HCT116 (cell line): Measurements from ENCODE around the gene GGCT. TPM values are rescaled to one million over a fixed set of nuclear protein-coding genes. Genes with fewer than 3 reads are reported as not detected.

Experiments used
- ATAC-seq: fragments of 200-7000 bp; cut with Tn5 transposase; 2 replicates; pipeline ENCODE4 v1.9.1; 2020; ENCODE audit warnings: mild to moderate bottlenecking, moderate library complexity
- BruUV-seq: library from RNA; stranded (reverse); fragments of 400-500 nt; replicated peaks from 2 replicates; lab custom pipeline; 2021; lab: Mats Ljungman, UMichigan
- CTCF ChIA-PET: fragments of 300-600 bp; sonication (Branson Sonifier 250); formaldehyde crosslinking; loops from one replicate; lab custom pipeline; 2021; ENCODE audit warnings: antibody characterized with exemption; lab: Charles Lee
- POLR2A ChIA-PET: fragments of 300-600, 350-600 bp; sonication (Branson Sonifier 250); formaldehyde crosslinking; loops from one replicate; lab custom pipeline; 2021; ENCODE audit warnings: antibody characterized with exemption; lab: Charles Lee
- RAD21 ChIA-PET, 2 experiments: fragments of 300-600 bp; sonication (Branson Sonifier 250); formaldehyde crosslinking; loops; one replicate each; lab custom pipeline; 2023; ENCODE audit warnings: low total read pairs in 2 of 2; ENCODE audit not compliant: uncharacterized antibody in 2 of 2, unreplicated experiment in 2 of 2, low non-redundant PET in 1 of 2; lab: Charles Lee
- DNase-seq: peaks from one replicate; pipeline ENCODE4 v3.0.0-alpha.2; 2010; ENCODE audit warnings: low read depth, low spot score
- H2AFZ ChIP-seq: fragments of 200-600 bp; shearing (Covaris generic), sonication (generic); 2 replicates; pipeline ENCODE4 v1.6.1; 2017; ENCODE audit warnings: low read depth, mixed run types, mixed read lengths, antibody characterized with exemption, low read length; ENCODE audit not compliant: poor library complexity, severe bottlenecking
- H3K27ac ChIP-seq: 2 replicates; pipeline ENCODE4 v1.5.1; 2012; ENCODE audit warnings: low read depth, low read length
- H3K27me3 ChIP-seq: fragments of 200-600 bp; sonication (generic); 2 replicates; pipeline ENCODE4 v1.6.1; 2016; ENCODE audit warnings: mixed run types, low read length, mixed read lengths; ENCODE audit not compliant: insufficient read depth
- H3K36me3 ChIP-seq, 2 experiments: fragments of 200-500 bp in 1 of 2; fragments of 200-600 bp in 1 of 2; sonication (Bioruptor generic) in 1 of 2; sonication (generic) in 1 of 2; 2 replicates each; pipeline versions ENCODE4 v1.5.1 to v1.6.1; 2014 to 2016; ENCODE audit warnings: low read length in 2 of 2, inconsistent platforms in 1 of 2, mixed read lengths in 1 of 2, mixed run types in 1 of 2; ENCODE audit not compliant: insufficient read depth in 2 of 2, control insufficient read depth in 1 of 2
- H3K4me1 ChIP-seq, 2 experiments: fragments of 200-600 bp in 1 of 2; sonication (generic) in 1 of 2; 2 replicates each; pipeline versions ENCODE4 v1.5.1 to v1.6.1; 2012 to 2017; ENCODE audit warnings: low read length in 2 of 2, inconsistent platforms in 1 of 2, mild to moderate bottlenecking in 1 of 2, mixed read lengths in 1 of 2, mixed run types in 1 of 2, moderate library complexity in 1 of 2; ENCODE audit not compliant: insufficient read depth in 2 of 2, control insufficient read depth in 1 of 2
- H3K4me2 ChIP-seq: fragments of 200-600 bp; sonication (generic); 2 replicates; pipeline ENCODE4 v1.6.1; 2017; ENCODE audit warnings: mixed run types, low read length, mixed read lengths
- H3K4me3 ChIP-seq, 2 experiments: fragments of 200-600 bp in 1 of 2; sonication (generic) in 1 of 2; replicated peaks in 1 of 2; 2 replicates each; pipeline ENCODE4 v1.5.1; 2011 to 2016; ENCODE audit warnings: low read length in 2 of 2, control low read depth in 1 of 2, low read depth in 1 of 2, mild to moderate bottlenecking in 1 of 2, mixed read lengths in 1 of 2, mixed run types in 1 of 2
- H3K79me2 ChIP-seq: fragments of 200-600 bp; sonication (generic); 2 replicates; pipeline ENCODE4 v1.6.1; 2017; ENCODE audit warnings: mild to moderate bottlenecking, mixed run types, low read length, moderate library complexity, mixed read lengths; ENCODE audit not compliant: insufficient read depth
- H3K9ac ChIP-seq: fragments of 200-600 bp; sonication (generic); 2 replicates; pipeline ENCODE4 v1.6.1; 2016; ENCODE audit warnings: low read length, mixed read lengths
- H3K9me2 ChIP-seq: fragments of 200-600 bp; sonication (generic), shearing (Covaris generic); 2 replicates; pipeline ENCODE4 v1.6.1; 2017; ENCODE audit warnings: mixed run types, mild to moderate bottlenecking, moderate library complexity; ENCODE audit not compliant: insufficient read depth
- H3K9me3 ChIP-seq, 2 experiments: fragments of 200-500 bp in 1 of 2; fragments of 200-600 bp in 1 of 2; sonication (Bioruptor generic) in 1 of 2; sonication (generic) in 1 of 2; 2 replicates each; pipeline ENCODE4 v1.6.1; 2014 to 2017; ENCODE audit warnings: low read length in 2 of 2, mixed read lengths in 2 of 2, inconsistent platforms in 1 of 2, low read depth in 1 of 2, mild to moderate bottlenecking in 1 of 2, mixed run types in 1 of 2, moderate library complexity in 1 of 2; ENCODE audit not compliant: control insufficient read depth in 1 of 2, insufficient read depth in 1 of 2
- H4K20me1 ChIP-seq: fragments of 200-600 bp; sonication (generic), shearing (Covaris generic); 2 replicates; pipeline ENCODE4 v1.6.1; 2017; ENCODE audit warnings: mixed run types, mild to moderate bottlenecking, moderate library complexity; ENCODE audit not compliant: insufficient read depth
- CBX3 ChIP-seq: IDR thresholded peaks from 2 replicates; pipeline ENCODE4 v1.6.1; 2012; ENCODE audit warnings: low read depth
- CEBPB ChIP-seq: IDR thresholded peaks from 2 replicates; pipeline ENCODE4 v1.6.1; 2012; ENCODE audit warnings: low read depth
- EGR1 ChIP-seq: IDR thresholded peaks from 2 replicates; pipeline ENCODE4 v1.6.1; 2012; ENCODE audit warnings: low read depth
- FOSL1 ChIP-seq: IDR thresholded peaks from 2 replicates; pipeline ENCODE4 v1.6.1; 2012; ENCODE audit warnings: low read depth
- JUND ChIP-seq: IDR thresholded peaks from 2 replicates; pipeline ENCODE4 v1.6.1; 2012
- MAX ChIP-seq: IDR thresholded peaks from 2 replicates; pipeline ENCODE4 v1.6.1; 2012
- POLR2A ChIP-seq: IDR thresholded peaks from 2 replicates; pipeline ENCODE4 v1.7.0; 2011; ENCODE audit warnings: borderline replicate concordance; ENCODE audit not compliant: insufficient read depth, insufficient read length; ENCODE audit errors: extremely low read depth
- POLR2AphosphoS5 ChIP-seq: IDR thresholded peaks from 2 replicates; pipeline ENCODE4 v1.6.1; 2011; ENCODE audit warnings: mild to moderate bottlenecking, low read depth, low read length, moderate library complexity
- RAD21 ChIP-seq: IDR thresholded peaks from 2 replicates; pipeline ENCODE4 v1.6.1; 2012; ENCODE audit warnings: low read depth, mild to moderate bottlenecking
- TCF7L2 ChIP-seq: IDR thresholded peaks from 2 replicates; pipeline ENCODE4 v1.7.0; 2011; ENCODE audit warnings: borderline replicate concordance, inconsistent platforms; ENCODE audit not compliant: insufficient read depth, insufficient read length; ENCODE audit errors: extremely low read depth
- YY1 ChIP-seq: IDR thresholded peaks from 2 replicates; pipeline ENCODE4 v1.6.1; 2011; ENCODE audit warnings: low read length, low read depth, moderate library complexity, mild to moderate bottlenecking; ENCODE audit not compliant: insufficient replicate concordance; ENCODE audit errors: extremely low read depth
- ZFX ChIP-seq: fragments of 450-650 bp; IDR thresholded peaks from 2 replicates; pipeline ENCODE4 v1.6.1; 2017
- ZNF274 ChIP-seq: fragments of 200-500 bp; sonication (Bioruptor generic); IDR thresholded peaks from 2 replicates; pipeline ENCODE4 v1.6.1; 2014; ENCODE audit warnings: mild to moderate bottlenecking, low read depth, low read length, inconsistent platforms
- intact Hi-C: fragments of 100-400 bp; cut with micrococcal nuclease; formaldehyde crosslinking; loops from 2 replicates; pipeline ENCODE4 v1.10.0; 2022
- total RNA-seq: library from RNA; stranded (reverse); gene quantifications from one replicate; pipeline ENCODE4 v1.2.1, GENCODE V29; 2021; ENCODE audit not compliant: unreplicated experiment
- TF ChIP-seq, protein P1 (sequence below): IDR thresholded peaks from 2 replicates; pipeline ENCODE4 v1.6.1; 2012; ENCODE audit warnings: low read depth

GGCT gene
- total RNA-seq, 1 experiment from 2014 or later = 60.6 TPM

GRCh38 chr7:30505174-30505697 lies 607 bp upstream of the GGCT start:
- Histone ChIP-seq H3K4me3 (peak overlapping the region; percentile 68 to 92), H3K9me2 (no peaks in the 10 kb centered on the region), H3K4me1 (peaks cover 4 to 20% of the 10 kb centered on the region in 2 experiments; a peak in 2 of 4 replicates), H3K79me2 (peaks cover 42% of the 10 kb centered on the region), H4K20me1 (no peaks in the 10 kb centered on the region), H2AFZ (peak overlapping the region; percentile 43), H3K27ac (peak overlapping the region; percentile 63; the same call in 1 of the 2 replicates), H3K9ac (peak overlapping the region; percentile 85), H3K4me2 (peak overlapping the region; percentile 84), H3K27me3 (no peaks in the 10 kb centered on the region), H3K36me3 (no peaks in the 10 kb centered on the region), H3K9me3 (no peaks in the 10 kb centered on the region)
- TSS peak; percentile 95 for BruUV-seq
- peak; percentile 39; the same call in 1 of the 2 replicates for TF ChIP-seq ZFX
- TF ChIP-seq ZNF274 = no peak
- CTCF ChIA-PET = interaction anchor here (1.1 kb wide), 1 partner anchor 58 kb away, joined by 3 read pairs; no protein-coding TSS in a partner anchor
- DNase-seq = no peak
- RAD21 ChIA-PET = no interaction called here
- POLR2A ChIA-PET = interaction anchor here (0.7 kb wide), 1 partner anchor 36 kb away, joined by 3 read pairs; no protein-coding TSS in a partner anchor
- intact Hi-C loops = loop anchor here (2.0 kb wide), 1 partner anchor 26 kb away; the partner anchor contains the start of gene NOD1
- ATAC-seq = peak; percentile 43

DNA sequence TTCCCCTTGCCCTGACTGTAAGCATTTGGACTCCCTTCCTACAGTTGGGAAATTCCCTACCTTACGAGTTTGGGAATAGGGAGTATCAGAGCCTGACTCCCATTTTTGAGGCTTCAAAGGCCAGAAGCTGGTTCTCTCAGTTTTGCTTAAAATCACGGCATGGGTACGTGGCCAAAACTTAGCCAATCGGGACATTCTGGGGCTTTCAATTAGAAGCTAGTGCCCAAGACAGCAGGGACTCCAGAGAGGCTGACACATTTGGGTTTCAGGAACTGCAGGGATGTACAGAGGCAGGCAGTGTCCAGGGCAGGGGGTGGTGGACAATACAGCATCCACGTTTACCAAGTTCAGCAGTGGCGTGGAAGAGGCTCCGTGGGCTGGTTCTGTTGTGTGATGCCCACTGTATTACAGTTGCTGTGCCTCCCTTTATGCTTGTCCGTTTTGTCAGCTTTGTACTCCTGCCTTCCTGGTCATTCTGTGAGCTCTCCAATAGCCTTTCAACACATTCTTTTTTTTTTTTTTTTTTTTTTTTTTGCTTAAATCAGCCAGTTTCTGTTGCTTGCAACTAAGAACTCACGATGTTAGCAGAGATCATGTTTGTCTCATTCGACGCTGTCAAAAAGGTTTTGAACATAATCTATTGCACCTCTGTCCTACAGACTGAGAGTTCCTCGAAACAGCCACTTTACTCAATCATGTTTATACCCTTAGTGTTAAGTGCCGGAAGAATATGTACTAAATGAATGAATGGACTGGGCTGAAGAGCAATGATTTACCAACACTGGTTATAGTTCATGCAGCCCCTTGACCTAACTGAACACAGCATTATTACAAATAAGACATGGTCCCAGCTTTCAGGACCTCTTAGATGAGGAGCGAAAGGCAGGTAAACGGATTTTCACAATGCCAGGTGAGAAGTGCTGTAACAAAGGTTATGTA lies 1.1 kb downstream of the GGCT start:
- CTCF ChIA-PET = no interaction called here
- DNase-seq = no peak
- intact Hi-C loops = loop anchor here (2.0 kb wide), 1 partner anchor 25 kb away; the partner anchor contains the start of gene NOD1
- no peak for TF ChIP-seq CEBPB
- TF ChIP-seq CBX3 = no peak
- no peak for TF ChIP-seq FOSL1
- TF ChIP-seq TCF7L2 = no peak
- TF ChIP-seq RAD21 = no peak
- TF ChIP-seq EGR1 = no peak
- TF ChIP-seq, protein P1, sequence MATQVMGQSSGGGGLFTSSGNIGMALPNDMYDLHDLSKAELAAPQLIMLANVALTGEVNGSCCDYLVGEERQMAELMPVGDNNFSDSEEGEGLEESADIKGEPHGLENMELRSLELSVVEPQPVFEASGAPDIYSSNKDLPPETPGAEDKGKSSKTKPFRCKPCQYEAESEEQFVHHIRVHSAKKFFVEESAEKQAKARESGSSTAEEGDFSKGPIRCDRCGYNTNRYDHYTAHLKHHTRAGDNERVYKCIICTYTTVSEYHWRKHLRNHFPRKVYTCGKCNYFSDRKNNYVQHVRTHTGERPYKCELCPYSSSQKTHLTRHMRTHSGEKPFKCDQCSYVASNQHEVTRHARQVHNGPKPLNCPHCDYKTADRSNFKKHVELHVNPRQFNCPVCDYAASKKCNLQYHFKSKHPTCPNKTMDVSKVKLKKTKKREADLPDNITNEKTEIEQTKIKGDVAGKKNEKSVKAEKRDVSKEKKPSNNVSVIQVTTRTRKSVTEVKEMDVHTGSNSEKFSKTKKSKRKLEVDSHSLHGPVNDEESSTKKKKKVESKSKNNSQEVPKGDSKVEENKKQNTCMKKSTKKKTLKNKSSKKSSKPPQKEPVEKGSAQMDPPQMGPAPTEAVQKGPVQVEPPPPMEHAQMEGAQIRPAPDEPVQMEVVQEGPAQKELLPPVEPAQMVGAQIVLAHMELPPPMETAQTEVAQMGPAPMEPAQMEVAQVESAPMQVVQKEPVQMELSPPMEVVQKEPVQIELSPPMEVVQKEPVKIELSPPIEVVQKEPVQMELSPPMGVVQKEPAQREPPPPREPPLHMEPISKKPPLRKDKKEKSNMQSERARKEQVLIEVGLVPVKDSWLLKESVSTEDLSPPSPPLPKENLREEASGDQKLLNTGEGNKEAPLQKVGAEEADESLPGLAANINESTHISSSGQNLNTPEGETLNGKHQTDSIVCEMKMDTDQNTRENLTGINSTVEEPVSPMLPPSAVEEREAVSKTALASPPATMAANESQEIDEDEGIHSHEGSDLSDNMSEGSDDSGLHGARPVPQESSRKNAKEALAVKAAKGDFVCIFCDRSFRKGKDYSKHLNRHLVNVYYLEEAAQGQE = no peak
- no peak for TF ChIP-seq ZNF274
- TF ChIP-seq MAX = no peak
- TF ChIP-seq YY1 = no peak
- TF ChIP-seq POLR2A = no peak
- no peak for TF ChIP-seq POLR2AphosphoS5
- TF ChIP-seq ZFX = no peak
- no peak for TF ChIP-seq JUND

More for the DNA sequence above, 1.1 kb downstream of the GGCT start:
- H3K9me3 ChIP-seq = no peaks in the 10 kb centered on the region
- peak overlapping the region; percentile 84 for H3K4me2 ChIP-seq
- no peaks in the 10 kb centered on the region for H3K9me2 ChIP-seq
- no peak for ATAC-seq
- H3K36me3 ChIP-seq = peaks cover 0 to 9% of the 10 kb centered on the region in 2 experiments; a peak in 1 of 4 replicates
- H4K20me1 ChIP-seq = no peaks in the 10 kb centered on the region
- ChIA-PET RAD21 (interaction anchor here in 1 of 2 experiments (0.5 kb wide), 1 partner anchor 228 kb away, joined by 3 read pairs; no protein-coding TSS in a partner anchor), POLR2A (no interaction called here)
- peaks cover 55% of the 10 kb centered on the region for H3K79me2 ChIP-seq
- H3K9ac ChIP-seq = peak overlapping the region; percentile 85
- no peaks in the 10 kb centered on the region for H3K27me3 ChIP-seq
- BruUV-seq = TSS peak; percentile 54
- H3K4me3 ChIP-seq = peak overlapping the region; percentile 68 to 92
- peaks cover 4 to 20% of the 10 kb centered on the region in 2 experiments; a peak in 2 of 4 replicates for H3K4me1 ChIP-seq
- peak overlapping the region; percentile 66 for H3K27ac ChIP-seq
- H2AFZ ChIP-seq = no peak overlapping the region
